Right cardiac atrium (tissue), 5 donors: ENCODE results near the gene DMXL1. TPM values are rescaled to one million over a fixed set of nuclear protein-coding genes. Genes with fewer than 3 reads are reported as not detected.
"Not testable (repeated sequence)": the region's sequence is repeated elsewhere in the genome, so short reads cannot be mapped to it uniquely, and the experiment has no call there.

Experiments
- ATAC-seq, 2 donors: fragments of 200-7000 bp; cut with Tn5 transposase; one replicate each; pipeline versions ENCODE4 v1.8.0 to v1.9.1; 2020; ENCODE audit warnings: moderate library complexity in 2 of 2, mild to moderate bottlenecking in 1 of 2
- DNase-seq, 3 donors: peaks; one replicate each; pipeline ENCODE4 v3.0.0-alpha.2; 2020
- H3K27ac ChIP-seq: one replicate; pipeline ENCODE4 v1.5.1; 2013; ENCODE audit warnings: mild to moderate bottlenecking, low read length, control low read depth, moderate library complexity
- H3K27me3 ChIP-seq: one replicate; pipeline ENCODE4 v1.6.1; 2013; ENCODE audit not compliant: control insufficient read depth, insufficient read depth
- H3K4me1 ChIP-seq: one replicate; pipeline ENCODE4 v1.6.1; 2013; ENCODE audit warnings: low read length; ENCODE audit not compliant: control insufficient read depth, insufficient read depth
- H3K4me3 ChIP-seq: one replicate; pipeline ENCODE4 v1.5.1; 2013; ENCODE audit warnings: low read length, control low read depth
- H3K9me3 ChIP-seq: one replicate; pipeline ENCODE4 v1.6.1; 2013; ENCODE audit warnings: low read length; ENCODE audit not compliant: control insufficient read depth
- WGBS: extraction: QIAGEN DNeasy Blood & Tissue Kit; methylation state at CpG from one replicate; pipeline ENCODE4 v1.1.7; 2013; 5-methylcytosine and 5-hydroxymethylcytosine counted together
- intact Hi-C, 4 donors: fragments of 100-400 bp; cut with DNase I; formaldehyde crosslinking; loops; one replicate each; pipeline versions ENCODE4 v1.11.0 to v1.14.0; 2022 to 2023
- polyA plus RNA-seq: library from polyadenylated mRNA; stranded (reverse); fragments of 200-250 nt; gene quantifications from one replicate; pipeline ENCODE4 v1.2.3, GENCODE V29; 2013
- total RNA-seq, 4 donors: library from RNA; stranded (reverse); fragmentation: NEBNext Ultra II Directional; extraction: Animal tissue kit (Norgen Biotek cat#: 25700); gene quantifications; one replicate each; pipeline ENCODE4 v1.2.1, GENCODE V29; 2021
- donor health status: healthy with polysubstance abuse.
- donor health status: DM: no; HTN: yes; CAD: no.
- donor health status: DM: no; HTN: no; CAD: no.
- donor health status: DM: no; HTN: yes; CAD: no; lungs with severe emphysema.
- donor health status: DM: yes; HTN: yes; CAD: no.

DMXL1 gene
- total and polyA plus RNA-seq, 5 donors = 10.8 to 42.3 (median 32.1) TPM

DNA sequence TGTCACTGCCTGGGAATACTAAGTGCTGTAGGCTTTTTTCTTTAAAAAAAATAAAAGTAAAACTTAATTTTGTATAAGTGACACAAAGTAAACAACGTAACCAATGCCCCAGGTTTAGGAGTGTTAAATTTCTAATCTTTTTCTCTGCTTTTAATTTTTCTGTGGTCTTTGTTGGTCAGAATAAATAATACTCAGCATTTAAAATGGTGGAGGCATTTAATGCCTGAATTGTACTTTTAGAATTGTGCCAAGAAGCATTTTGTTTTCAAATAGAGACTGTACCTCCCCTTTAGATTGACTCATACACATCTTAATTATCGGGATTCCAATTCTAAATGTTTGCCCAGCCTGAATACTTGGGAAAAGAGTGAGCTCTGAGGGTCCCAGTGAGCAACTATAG is 1.6 kb downstream of the DMXL1 start:
- intact Hi-C loops = no loop called here
- H3K27ac ChIP-seq = no peak overlapping the region
- WGBS = 76% methylated on average over 2 of the region's 2 CpGs
- H3K9me3 ChIP-seq = no peaks in the 10 kb centered on the region
- H3K4me1 ChIP-seq = peaks cover 2% of the 10 kb centered on the region
- DNase-seq = no peak
- H3K4me3 ChIP-seq = no peak overlapping the region
- ATAC-seq = no peak
- H3K27me3 ChIP-seq = no peaks in the 10 kb centered on the region

DNA sequence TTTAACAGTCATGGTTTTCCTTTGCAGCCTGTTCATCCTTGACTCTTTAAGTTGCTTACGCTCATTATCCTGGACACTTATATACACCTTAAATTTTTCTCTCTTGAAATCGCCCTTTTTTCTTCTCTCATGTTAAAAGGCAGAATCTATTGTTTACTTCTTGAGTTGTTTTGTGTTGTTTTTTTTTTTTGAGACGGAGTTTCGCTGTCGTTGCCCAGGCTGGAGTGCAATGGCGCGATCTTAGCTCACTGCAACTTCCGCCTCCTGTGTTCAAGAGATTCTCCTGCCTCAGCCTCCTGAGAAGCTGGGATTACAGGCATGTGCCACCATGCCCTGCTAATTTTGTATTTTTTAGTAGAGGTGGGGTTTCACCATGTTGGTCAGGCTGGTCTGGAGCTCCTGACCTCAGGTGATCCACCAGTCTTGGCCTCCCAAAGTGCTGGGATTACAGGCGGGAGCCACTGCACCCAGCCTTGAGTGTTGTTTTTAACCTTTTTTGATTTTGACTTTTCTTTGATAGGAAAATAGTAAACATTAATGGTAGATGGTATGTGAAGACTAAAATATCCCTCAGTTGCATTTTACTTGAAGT is 3.0 kb downstream of the DMXL1 start:
- intact Hi-C loops, H3K27me3 ChIP-seq, H3K9me3 ChIP-seq, ATAC-seq, H3K4me1 ChIP-seq, H3K27ac ChIP-seq, DNase-seq, H3K4me3 ChIP-seq: not testable (repeated sequence)
- WGBS = 92% methylated on average over 9 of the region's 9 CpGs

DNA sequence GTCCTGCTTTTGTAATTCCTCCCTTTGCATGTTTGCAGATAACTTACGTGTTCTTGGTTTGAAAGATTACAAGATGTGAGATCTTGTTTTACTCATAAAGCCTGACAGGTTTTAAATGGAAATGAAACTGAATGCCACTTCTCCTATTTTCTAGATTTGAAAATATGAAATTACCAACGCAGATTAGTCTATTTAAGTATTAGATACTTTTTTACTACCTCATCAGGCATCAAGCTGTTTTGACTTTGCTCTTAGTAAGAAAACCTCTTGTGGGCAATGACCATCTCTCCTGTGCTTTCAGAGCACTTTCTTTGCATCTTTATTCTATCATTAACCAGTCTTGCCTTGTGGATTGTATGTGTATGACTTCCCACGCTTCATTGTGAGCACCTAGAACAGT is 3.5 kb downstream of the DMXL1 start:
- DNase-seq (no peak), ATAC-seq (no peak)
- WGBS = 80% methylated on average over 3 of the region's 3 CpGs
- H3K27me3 ChIP-seq = no peaks in the 10 kb centered on the region
- intact Hi-C loops = no loop called here
- H3K9me3 ChIP-seq = no peaks in the 10 kb centered on the region
- no peak overlapping the region for H3K27ac ChIP-seq
- peaks cover 2% of the 10 kb centered on the region for H3K4me1 ChIP-seq
- H3K4me3 ChIP-seq = no peak overlapping the region

DNA sequence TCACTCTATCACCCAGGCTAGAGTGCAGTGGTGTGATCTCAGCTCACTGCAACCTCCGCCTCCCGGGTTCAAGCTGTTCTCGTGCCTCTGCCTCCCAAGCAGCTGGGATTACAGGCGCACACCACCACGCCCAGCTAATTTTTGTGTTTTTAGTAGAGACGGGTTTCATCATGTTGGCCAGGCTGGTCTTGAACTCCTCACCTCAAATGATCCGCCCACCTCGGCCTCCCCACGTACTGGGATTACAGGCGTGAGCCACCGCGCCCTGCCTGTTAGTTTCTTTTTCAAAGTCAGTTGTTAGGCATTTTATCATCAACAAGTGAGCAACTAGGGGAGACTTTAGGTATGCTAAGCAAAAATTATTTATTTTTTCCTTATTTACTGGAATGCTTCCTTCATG is 4.4 kb downstream of the DMXL1 start:
- intact Hi-C loops, H3K4me3 ChIP-seq, H3K9me3 ChIP-seq, H3K4me1 ChIP-seq, ATAC-seq, H3K27ac ChIP-seq, H3K27me3 ChIP-seq: not testable (repeated sequence)
- peak in 1 of 3 donors; percentile 49 for DNase-seq
- 95% methylated on average over 12 of the region's 12 CpGs for WGBS

DNA sequence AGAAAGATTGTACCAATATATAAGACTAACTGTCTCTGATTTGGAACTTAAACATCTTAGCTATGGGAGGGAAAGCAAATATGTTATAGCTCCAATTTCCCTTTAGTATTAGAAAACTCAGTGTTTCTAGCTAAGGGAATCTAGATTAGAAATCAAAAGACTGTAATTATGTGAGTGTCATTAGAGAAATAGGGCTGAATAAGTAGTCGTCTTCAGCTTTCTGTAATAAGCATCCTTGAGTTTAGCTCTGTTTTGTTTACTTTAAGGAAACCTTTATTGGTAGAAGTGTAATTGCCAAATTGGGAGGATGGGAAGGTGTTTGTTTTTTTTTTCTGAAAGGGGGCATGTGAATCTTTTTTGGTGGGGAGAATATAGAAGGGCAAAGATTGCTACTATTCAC is 5.2 kb downstream of the DMXL1 start:
- Histone ChIP-seq H3K27me3 (no peaks in the 10 kb centered on the region), H3K4me3 (no peak overlapping the region), H3K27ac (no peak overlapping the region), H3K4me1 (peaks cover 2% of the 10 kb centered on the region), H3K9me3 (no peaks in the 10 kb centered on the region)
- intact Hi-C loops = no loop called here
- 75% methylated on average over 1 of the region's 1 CpG for WGBS
- no peak for ATAC-seq
- DNase-seq = no peak

DNA sequence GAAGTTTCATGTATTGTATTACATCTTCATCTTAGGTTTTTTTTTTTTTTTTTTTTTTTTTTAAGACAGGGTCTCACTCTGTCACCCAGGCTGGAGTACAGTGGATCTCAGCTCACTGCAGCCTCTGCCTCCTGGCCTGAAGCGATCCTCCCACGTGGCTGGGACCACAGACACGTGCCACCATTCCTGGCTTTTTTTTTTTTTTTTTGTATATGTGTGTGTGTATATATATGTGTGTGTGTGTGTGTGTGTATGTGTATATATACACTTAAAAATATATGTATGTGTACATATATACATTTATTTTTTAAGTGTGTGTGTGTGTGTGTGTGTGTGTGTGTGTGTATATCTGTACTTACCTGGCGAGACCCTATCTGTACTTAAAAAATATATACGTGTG is 6.6 kb downstream of the DMXL1 start:
- intact Hi-C loops = no loop called here
- Histone ChIP-seq H3K27me3 (no peaks in the 10 kb centered on the region), H3K9me3 (no peaks in the 10 kb centered on the region), H3K4me1 (peaks cover 2% of the 10 kb centered on the region), H3K4me3 (no peak overlapping the region), H3K27ac (no peak overlapping the region)
- DNase-seq (no peak), ATAC-seq (no peak)
- 93% methylated on average over 5 of the region's 5 CpGs for WGBS

DNA sequence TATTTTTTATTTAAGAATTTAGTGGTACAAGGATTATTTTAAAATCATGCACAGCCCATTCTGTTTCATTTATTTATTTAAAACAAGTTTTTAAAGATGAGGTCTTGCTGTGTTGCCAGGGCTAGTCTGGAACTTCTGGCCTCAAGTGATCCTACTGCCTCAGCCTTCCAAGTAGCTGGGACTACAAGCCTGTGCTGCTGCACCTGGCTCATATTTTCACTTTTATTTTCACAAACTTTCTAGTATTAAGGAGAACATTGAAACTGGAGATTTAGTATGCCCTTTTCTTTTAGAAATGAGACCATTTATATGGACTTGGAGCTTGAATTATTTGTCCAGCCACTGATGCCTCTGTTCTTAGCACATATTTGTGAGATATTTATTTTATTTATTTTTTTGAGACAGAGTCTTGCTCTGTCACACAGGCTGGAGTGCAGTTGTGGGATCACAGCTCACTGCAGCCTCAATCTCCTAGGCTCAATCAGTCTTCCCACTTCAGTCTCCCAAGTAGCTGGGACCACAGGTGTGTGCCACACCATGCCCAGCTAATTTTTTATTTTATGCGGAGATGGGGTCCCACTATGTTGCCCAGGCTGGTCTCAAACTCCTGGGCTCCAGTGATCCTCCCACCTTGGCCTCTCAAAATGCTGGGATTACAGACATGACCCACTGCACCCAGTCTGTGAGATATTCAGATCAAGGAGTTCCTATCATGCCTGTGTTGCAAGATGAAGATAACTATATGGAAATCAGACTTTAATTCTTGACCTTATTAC is 7.4 kb downstream of the DMXL1 start:
- Histone ChIP-seq H3K27me3 (no peaks in the 10 kb centered on the region), H3K9me3 (no peaks in the 10 kb centered on the region), H3K27ac (no peak overlapping the region), H3K4me3 (no peak overlapping the region), H3K4me1 (peaks cover 2% of the 10 kb centered on the region)
- no peak for DNase-seq
- ATAC-seq = no peak
- 100% methylated on average over 1 of the region's 1 CpG for WGBS
- intact Hi-C loops = no loop called here

DNA sequence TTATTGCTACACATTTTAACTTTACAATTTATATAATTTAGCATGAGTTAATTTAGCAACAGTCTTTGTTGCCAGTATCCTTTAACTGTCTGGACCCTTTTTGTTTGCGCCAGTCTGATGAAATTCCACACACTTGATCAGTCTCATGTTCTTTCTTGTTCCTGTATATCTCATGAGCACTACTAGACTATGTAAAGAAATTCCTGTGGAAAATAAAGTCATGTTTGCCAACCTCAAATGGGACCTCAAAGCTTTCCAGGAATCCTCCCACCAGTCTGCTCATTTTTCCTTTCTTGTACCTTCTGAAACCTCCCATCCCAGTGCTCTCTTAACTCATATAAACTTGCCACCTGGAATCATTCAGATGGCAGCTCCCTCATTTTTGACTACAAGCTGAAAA is 8.0 kb downstream of the DMXL1 start:
- H3K9me3 ChIP-seq = no peaks in the 10 kb centered on the region
- no peaks in the 10 kb centered on the region for H3K27me3 ChIP-seq
- no peak overlapping the region for H3K27ac ChIP-seq
- DNase-seq = no peak
- no peak for ATAC-seq
- WGBS = 90% methylated on average over 1 of the region's 1 CpG
- intact Hi-C loops = no loop called here
- peaks cover 2% of the 10 kb centered on the region for H3K4me1 ChIP-seq
- H3K4me3 ChIP-seq = no peak overlapping the region

DNA sequence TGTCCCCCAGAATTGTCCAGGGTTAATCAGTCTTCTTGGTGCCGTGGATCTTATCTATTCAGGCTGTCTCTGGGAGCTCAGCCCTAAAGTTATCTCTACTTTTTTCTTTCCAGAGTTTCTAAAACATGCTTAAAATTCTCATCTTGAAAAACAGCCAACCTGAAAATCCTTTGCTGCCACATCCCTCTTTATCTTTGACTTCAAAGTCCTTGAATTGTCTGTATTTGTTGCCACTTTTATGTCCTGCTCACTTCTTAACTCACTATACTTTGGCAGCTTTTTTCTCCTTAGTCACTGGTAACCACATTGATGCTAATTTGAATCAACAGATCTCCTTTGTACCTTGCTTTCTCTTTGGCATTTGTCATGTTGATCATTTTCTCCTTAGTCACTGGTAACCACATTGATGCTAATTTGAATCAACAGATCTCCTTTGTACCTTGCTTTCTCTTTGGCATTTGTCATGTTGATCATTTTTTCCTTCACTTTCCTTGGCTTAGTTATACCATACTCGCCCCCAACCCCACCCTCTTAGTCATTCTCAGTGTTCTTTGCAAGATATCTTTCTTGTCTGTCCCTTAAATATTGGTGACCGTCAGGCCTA is 8.5 kb downstream of the DMXL1 start:
- intact Hi-C loops = no loop called here
- Histone ChIP-seq H3K9me3 (no peaks in the 10 kb centered on the region), H3K4me3 (no peak overlapping the region), H3K27me3 (no peaks in the 10 kb centered on the region), H3K4me1 (peaks cover 2% of the 10 kb centered on the region), H3K27ac (no peak overlapping the region)
- 63% methylated on average over 3 of the region's 3 CpGs for WGBS
- DNase-seq (no peak), ATAC-seq (peak in 1 of 2 donors; percentile 39)

DNA sequence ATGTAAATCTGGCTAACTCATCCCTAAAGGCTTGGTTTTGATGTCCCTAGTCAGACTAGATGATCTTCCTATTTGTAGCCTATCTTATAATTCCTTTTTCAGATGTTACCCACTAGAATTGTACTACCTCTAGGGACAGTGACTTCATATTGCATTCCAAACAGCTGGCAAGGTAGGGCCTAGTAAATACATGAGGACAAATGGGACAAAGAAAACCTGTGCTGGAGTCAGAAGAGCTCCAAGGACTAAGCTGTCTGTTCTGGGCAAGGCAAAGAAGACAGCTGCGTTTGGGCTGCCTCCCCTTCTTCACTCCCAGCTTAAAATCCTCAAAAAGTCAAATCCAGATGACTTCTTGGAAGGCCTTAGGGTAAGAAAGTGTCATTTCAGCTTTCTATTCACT is 10.0 kb downstream of the DMXL1 start:
- Histone ChIP-seq H3K27ac (no peak overlapping the region), H3K9me3 (no peaks in the 10 kb centered on the region), H3K27me3 (no peaks in the 10 kb centered on the region), H3K4me1 (peaks cover 2% of the 10 kb centered on the region), H3K4me3 (no peak overlapping the region)
- ATAC-seq (no peak), DNase-seq (no peak)
- intact Hi-C loops = no loop called here
- WGBS = 63% methylated on average over 1 of the region's 1 CpG

DNA sequence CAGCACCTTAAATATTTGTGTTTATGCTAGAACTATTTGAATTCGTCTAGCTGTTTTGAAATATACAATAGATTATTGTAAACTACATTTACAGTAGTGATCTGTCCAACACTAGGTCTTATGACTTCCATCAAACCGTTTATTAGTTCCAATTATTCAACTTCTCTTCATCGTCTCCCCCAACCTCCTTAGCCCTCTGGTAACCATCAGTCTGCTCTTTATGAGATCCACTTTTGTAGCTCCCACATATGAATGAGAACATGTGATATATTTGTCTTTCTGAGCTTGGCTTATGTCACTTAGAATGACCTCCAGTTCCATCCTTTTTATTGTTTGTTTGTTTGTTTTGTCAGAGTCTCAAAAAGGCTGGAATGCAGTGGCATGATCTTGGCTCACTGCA is 11.8 kb downstream of the DMXL1 start:
- 81% methylated on average over 3 of the region's 3 CpGs for WGBS
- ATAC-seq = no peak
- no peak overlapping the region for H3K27ac ChIP-seq
- intact Hi-C loops = no loop called here
- no peaks in the 10 kb centered on the region for H3K27me3 ChIP-seq
- H3K4me3 ChIP-seq = no peak overlapping the region
- H3K4me1 ChIP-seq = no peaks in the 10 kb centered on the region
- H3K9me3 ChIP-seq = no peaks in the 10 kb centered on the region
- DNase-seq = no peak
